GM19395 (cell line): ENCODE data around the gene STK24.
A peak's percentile ranks its signal among the peaks of the same experiment; 100 is the strongest.

Experiments
- ATAC-seq: cut with Tn5 transposase; IDR thresholded peaks from one replicate; pipeline ENCODE4 v1.9.1; 2021; ENCODE audit warnings: mild to moderate bottlenecking, moderate library complexity; ENCODE audit not compliant: unreplicated experiment

The STK24 gene

DNA sequence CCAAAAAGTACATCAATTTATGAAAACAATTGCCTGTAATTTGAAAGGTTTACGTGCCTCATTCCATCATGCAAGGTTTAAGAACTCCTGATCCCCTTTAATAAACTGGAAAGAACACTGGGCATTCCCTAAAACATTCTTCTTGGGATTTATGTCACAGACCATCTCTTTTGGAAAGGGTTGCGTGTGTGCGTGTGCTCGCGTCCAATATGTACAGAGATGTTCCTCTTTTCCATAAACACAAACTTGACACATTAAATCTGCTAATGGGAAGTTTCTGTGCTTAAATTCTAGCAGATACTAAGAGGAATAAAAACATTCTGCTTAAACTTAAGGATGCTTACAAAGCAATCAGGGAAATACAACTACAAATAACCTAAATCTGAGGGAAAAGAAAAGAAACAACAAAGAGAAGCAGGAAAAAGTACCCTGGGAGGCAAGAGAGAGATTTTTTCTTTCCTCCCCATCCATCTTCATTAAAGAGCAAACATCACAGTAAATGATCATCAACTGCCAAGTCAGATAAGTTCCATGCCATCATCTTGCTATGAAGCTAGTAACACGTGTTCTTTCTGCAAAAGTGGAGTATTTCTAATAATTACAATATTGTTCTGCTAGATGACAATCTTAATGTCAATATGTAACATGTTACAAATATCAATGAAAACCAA is 83.7 kb downstream of the STK24 start:
- no peak for ATAC-seq

DNA sequence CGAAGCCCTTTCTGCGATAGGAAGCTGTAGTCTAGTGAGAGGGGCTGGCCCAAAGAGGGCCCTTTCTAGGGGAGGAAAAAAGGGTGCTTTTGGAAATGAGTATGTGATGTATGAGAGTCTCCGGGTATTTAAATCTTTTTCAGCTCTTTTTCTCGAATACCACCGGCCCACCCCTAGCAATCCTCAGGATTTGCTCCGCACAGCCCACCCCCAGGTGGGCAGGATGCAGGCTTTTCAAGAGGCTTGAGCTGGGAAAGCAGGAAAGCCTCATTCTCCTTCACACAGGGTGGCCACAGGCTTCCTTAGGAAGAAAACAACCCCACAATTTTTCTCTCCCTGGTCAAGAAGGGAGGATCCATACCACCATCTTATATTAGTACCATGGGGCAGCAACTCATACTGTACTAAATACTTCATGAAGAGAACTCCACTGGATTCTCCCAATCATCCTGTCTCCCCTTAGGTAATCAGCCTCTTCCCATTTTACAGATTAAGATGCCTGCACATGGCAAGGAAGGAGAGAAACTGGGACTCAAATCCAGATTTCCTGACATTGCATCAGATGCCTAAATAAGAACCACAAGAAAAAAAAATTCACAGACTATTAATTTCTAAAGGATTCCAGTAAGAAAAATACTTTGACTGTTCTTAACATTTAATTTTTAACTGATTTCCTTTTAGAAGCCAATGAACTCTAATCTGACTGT is 84.4 kb downstream of the STK24 start:
- no peak for ATAC-seq

DNA sequence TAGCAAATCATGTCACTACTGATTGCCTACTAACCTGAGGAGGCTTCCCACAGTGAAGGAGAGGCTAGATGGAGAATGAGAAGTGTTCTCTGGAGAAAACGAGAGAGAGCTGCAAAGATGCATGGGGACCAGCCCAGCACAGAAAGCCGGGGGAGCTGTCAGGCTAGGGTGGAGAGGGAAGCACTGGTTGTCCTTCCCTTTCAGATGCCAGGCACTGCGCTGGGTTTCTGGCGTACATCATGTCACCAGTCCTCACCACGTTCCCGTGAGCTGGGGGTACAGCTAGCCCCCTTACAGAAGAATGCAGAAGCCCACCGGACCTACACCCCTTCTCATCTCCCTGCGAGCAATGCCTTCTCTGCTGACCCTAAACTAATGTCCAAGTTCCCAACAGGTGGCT is 86.0 kb downstream of the STK24 start:
- ATAC-seq = no peak

DNA sequence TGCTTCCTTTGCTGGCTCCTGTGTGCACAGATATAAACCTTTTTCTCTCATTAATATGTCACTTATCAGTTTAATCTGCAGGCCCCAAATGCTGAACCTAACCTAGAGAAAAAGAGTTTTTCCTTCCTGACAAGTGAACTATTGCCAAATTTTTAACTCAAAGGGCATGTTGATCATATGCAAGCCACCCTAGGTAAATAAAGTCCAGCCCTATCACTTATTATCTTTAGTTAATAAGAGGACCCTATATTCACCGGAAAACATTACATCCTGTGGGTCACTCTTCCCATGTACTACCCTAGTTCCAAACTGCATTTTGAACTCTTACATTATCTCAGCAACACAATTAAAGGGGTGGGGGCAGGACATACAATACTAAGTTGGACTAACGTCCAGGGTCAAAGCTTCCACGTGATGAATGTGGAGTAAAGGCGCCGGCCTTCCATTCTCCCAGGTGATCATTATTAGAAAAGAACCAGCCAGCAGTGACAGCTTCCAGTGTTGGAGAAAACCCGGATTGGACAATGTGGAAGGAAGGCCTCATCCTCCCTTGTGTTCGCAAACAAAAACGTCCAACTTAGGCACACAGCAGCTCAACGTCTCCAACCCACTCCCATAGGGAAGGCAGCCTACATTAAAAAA is 86.6 kb downstream of the STK24 start:
- no peak for ATAC-seq

DNA sequence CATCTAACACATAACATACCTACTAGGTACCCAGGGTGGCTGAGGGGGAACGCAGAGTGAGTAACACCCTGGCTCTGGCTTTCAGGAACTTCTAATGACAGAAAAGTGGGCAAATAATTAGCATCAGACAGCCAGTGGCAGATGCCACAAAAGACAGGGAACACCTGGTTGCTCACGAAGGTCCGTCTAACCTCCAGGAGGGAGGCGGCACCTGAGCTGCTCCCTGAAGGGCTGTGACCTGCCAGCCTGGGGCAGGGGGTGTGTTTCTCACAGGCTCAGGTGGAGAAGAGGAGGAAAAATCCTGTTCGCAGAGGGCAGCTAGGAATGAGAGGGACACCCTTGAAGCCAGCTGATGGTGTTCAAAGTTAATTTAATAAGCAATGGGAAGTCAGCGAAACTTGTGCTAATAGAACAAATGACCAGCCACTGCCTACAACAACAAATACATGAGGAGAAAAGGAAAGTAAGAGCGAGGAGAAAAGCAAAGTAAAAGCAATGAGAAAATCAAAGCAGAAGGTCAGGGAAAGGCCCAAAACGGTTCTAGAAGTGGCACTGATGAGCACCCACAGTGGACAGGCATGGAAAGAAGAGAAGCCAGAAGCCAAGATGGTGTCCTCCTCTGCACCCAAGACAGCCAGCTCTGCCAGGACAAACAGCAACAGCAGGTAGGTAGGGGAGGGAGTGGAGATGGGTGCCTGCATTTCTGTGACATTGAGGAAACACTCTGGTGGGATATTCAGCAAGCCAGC is 87.3 kb downstream of the STK24 start:
- no peak for ATAC-seq

DNA sequence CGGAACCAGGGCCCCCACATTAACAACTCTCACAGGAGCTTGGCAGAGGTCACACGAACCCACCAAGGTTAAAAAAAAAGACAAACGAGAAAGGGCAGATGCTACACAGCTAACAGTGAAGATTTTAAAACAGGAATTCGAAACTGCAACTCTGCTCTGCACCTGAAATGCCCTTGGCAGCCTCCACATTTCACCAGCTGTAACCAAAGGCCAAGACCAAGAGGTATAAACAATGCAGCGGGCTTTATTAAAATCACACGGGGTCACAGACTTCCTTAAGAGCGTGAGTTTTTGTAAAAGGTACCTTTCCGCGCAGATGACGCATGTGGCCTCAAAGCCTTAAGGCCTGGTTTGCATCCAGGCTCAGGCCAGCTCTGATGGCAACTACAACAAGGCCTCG is 88.2 kb downstream of the STK24 start:
- peak; percentile 55 for ATAC-seq

DNA sequence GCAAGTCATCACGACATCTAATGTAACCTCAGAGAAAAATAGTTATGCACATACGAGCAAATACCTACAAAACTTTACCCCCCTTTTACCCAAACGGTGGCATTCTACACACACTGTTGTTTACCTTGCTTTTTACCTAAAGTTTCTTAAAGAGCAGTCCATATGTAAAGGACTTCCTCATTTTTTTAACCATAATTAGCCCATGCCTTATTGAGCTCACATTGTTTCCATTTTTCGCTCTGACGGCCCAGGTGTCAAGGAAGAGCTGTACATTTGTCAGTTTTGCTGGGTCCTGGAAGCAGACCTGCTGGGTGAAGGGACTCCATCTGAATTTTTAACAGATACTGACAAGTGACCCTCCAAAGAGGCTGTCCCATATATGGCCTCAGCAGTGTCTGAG is 89.4 kb downstream of the STK24 start:
- no peak for ATAC-seq

DNA sequence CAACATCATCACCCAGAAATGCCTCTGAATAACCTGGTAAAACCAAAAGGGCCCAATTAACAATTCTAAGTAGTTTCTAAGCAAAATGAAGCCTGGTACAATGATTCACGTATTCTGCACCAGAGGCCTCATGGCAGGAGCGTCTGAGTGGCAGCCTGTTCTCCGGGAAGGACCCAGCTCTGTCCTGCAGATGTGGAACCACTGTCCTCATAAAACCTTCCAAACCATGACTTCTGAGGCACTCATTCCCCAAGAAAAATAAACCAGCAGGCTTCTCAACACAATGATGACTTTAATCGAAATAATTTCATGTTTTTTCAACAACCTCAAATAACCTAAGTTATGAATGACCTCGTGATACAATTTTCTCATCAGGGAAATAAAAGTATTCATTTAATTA is 89.9 kb downstream of the STK24 start:
- ATAC-seq = no peak

DNA sequence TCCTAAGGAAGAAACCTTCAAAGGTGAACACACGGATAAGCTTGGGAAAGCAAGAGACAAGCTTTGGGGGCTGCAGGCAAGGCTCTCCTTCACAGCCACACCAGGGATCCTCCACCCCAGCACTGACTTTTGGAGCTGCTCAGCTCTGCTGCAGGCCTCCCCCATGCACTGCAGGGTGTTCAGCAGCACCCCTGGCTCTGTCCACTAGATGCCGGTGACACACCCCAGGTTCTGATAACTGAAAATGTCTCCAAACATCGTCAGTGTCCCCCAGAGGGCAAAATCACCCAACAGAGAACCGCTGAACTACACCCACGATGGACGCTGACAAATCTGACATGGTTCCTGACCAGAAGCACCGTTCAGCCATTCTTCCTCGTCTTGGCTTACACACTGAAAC is 90.5 kb downstream of the STK24 start:
- no peak for ATAC-seq

DNA sequence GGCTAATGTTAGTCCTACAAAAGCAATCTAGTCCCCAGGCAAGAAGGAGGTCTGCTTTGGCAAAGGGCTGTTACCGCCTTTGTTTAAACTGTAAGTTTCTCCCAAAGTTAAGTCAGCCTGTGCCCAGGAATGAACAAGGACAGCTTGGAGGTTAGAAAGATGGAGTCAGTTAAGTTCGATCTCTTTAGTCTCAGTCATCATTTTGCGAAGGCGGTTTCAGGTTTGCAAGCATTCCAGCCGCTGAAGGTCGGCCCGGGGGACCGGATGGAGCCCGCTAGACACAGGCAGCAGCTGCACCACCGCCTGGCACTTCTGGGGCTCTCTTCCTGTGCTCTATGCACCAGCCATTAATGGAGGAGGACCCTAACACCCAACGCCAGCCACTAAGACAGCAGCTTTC is 91.3 kb downstream of the STK24 start:
- ATAC-seq = no peak

DNA sequence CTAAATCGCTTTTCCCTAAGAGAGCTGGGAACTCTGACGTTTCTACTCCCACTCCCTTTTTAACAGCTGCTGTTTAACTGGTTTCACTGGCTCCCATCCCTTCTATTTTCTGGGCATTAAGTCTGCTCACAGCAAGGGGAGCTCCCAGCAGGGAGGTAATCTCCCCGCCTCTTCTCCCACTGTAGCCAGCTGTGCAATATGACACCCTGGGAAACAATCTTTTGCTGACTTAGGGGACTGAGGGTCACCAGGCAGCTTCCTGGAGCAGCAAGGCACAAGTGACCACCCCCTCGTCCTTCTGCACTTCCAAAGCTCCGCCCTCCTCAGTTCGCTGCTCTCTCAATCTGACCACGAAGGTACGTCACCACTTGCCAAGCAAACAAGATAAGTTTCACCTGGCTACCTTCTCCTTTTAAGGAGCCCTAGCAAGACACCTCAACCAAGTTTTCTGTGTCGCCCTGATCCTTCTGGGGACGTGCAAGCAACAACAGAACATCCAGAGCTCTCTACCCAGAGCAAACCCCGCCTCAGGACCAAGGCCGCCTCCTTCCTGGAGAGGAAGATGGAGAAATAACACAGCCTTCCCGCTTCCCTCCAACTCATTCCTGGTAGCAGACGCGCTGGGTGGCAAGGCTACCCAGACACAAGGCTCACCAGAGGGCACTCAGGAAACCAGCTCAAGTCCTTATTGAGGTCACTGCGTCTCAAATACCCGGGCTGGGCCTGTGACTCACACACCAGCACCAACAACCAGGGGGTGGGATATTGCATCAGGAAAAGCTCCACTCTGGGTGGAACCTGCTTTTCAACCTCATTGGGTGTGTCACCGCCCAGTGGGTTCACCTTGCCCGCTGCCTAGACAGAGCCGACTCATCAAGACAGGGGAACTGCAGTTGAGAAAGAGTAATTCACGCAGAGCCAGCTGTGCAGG is 92.4 kb downstream of the STK24 start:
- peak; percentile 48 for ATAC-seq

DNA sequence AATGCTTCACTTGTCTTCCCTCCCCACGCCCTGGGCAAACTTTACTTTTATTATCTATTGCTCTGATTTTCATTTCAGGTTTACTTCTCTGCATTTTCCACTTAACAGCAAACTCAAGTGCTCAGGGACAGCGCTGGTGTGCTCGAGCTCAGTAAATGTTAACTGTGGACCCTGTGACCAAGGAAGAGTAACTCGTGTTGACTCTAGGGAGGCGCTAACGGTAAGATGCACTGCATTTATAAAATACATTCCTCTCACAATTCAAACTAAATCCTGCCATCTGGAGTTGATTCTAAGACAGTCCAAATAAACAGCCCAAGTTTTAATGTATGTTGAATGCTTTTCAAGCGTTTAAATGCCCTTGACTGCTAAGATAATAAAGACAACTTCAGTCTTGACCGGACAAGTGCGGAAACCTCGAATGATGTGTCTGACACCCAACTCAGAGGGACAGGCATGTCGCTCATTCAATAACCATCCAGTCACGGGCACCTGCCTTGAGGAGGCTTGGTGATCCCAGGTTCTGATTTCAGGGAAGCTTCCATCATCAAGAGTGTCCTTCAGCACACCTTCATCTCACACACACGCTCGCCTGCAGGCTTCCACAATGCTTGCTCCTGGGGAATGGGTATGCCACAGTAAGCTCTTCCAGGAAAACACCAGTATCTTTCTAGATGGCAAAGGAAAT is 93.2 kb downstream of the STK24 start:
- ATAC-seq = no peak

DNA sequence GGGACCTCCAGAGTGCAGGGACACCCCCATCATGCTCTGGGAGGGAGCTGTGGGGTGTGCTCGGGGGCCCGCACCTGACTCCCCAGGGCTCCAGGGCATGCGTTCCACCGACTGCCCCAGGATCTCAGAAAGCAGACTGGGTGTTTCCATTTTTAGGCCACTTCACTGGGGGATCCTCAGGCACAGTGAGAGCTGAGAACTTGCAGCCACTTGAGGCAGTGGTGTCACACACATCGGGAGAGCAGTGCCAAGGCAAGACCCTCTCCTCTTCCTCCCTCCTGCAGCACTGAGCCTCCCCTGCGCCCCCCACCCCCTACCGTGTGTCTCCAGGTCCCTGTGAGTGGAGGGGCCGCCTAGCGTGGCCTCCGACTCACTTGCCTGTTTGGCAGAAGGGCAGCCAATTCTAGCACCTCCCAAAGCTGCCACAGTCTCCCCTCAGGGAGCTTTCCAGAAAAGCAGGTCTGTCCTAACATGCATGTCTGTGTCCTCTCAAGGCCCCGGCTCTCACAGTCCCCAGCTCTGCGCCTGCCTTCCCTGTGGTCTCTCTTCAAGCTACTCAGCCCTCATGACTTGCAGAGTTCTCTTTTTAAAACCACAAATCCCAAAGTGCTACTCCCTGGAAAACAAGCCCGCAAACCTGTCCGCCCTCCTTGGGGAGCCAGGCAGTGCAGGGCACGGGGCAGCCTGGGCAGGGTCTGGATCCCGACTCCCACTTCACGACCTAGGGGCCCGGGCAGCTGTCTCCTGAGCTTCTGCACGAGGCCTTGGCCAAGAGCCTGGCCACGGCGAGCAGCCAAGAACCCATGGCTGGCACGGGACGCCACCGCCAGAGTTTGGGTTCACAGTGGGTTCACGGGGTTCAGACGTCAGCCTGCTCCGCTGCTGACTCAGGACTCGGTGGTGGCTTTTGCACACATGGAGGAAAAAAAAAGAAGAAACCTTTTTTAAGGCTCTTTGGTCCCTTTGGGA is 94.1 kb downstream of the STK24 start:
- ATAC-seq = no peak

DNA sequence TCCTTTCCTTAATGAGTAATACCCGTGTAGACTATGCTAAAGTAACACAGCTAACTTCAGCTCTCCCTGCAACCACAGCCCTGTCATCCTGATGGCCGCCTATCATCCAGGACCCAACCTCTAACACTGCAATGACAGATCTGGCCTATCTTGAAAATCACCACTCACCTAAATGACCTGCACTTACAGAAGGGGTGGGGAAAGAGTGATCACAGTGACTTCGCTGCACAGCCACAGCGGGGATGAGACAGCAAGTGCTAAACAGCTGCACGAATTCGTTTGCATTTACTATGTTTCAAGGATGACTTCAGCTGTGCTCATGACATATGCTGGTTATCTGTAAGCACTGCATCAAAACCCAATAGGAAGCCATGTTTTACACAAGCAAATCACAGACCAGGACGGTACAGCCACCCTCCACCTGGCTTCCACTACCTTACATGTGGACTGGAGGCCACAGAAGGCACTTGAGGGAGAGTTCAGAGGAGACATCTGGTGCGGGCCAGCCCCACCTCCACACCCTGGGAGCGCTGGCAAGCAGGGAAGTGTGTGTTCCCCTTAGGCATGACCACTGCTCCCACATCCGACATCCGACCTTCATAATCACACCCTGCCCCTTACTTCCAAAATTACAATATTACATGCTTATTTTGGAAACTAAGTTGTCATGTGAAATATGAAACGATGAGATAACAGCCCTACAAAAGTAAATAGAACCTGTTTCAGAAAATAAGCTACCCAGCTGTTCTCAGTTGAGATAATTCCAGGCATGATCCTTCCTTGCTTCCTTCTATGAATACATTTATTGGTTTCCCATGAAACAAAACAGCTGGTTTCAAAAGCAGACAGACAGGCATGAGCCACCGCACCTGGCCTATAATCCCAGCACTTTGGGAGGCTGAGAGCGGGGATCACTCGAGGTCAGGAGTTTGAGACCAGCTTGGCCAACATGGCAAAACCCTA is 95.7 kb downstream of the STK24 start:
- peak; percentile 36 for ATAC-seq

DNA sequence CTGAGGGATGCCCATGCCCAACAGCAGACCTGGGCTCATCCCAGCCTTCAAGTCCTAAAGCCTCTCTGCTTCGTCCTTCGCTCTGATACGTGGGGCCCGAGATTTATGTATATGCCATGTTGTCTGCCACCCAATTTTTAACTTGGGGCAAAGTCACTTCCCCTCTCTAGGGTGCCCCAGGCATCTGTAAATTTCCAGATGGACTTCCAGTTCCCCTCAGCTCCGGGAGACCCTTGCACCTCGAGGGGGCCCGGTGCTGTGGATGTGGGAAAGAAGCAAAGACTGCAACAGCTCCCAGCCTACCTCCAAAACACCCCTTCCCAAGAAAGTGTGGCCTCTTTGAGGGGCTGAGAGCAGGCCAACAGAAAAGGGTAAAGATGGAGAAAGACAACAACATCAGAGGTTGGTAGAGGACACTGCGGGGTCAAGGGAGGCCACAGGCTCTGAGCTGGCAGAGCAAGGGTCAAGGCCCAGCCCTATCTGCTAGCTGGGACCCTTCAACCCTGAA is 97.4 kb downstream of the STK24 start:
- no peak for ATAC-seq

DNA sequence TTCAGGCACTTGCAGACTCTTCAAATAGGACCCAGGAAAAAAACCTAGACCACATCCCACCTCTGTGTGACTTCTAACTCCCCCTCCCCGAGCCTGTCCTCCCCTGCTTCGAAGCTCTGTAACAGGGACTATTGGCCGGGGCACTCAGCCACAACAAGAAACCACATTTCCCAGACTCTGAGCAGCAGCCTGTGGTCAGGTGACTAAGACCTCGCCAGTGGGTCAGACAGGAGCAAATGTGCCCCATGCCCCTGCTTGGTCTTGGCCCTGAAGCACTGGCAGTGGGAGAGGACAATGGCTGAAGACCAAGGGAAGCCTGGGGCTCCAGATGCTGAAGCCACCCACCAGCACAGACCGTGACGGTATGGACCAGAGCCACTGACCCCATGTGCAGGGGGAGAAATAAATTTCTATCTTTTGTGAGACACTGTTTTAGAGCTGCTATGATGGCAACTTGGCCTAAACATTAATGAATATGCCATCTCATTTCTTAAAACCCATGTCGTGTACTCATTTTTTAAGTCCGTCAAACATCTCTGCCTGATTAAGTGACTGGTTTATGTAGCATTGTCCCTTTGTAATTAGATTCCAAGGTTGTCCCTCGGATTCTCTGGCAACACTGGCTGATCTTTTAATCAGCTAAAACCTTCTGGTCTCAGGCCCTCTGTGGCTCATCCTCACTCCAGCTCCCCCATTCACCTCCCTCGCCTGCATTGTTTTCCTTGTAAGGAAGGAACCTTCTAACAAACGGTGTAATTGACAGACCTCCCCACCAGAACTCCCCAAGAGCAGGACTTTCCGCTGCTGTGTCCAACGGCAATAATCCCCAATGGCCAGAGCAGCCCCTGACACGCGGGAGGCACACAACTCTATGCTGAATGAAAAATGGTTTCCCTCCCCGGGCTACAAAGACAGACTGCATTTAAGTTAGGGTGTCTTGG is 98.4 kb downstream of the STK24 start:
- ATAC-seq = peak; percentile 32
